T-helper 2 cell treated with Interferon-gamma antibody and Interleukin-4, amounts not matched to agents 100 ng/mL and 5 ng/mL, for 36 hours (primary cell): ENCODE data around the gene TSPEAR. TPM values are rescaled to one million over a fixed set of nuclear protein-coding genes. Genes with fewer than 3 reads are reported as not detected.
"Not testable (repeated sequence)": the region's sequence is repeated elsewhere in the genome, so short reads cannot be mapped to it uniquely, and the experiment has no call there.

Experiments used
- intact Hi-C: fragments of 100-400 bp; cut with micrococcal nuclease; formaldehyde crosslinking; loops from one replicate; pipeline ENCODE4 v1.15.1; 2023
- total RNA-seq: library from RNA; stranded (reverse); gene quantifications from 2 replicates; pipeline ENCODE4 v1.2.3, GENCODE V29; 2022

Gene TSPEAR
- total RNA-seq, 1 donor from 2014 or later = not detected

GRCh38 chr21:44573630-44574456, 137.5 kb downstream of the TSPEAR start, which contains the start of gene KRTAP10-4:
TSS of gene KRTAP10-4 (plus strand) at chr21:44573729. CDS start at chr21:44573759, 30 bp downstream.
- intact Hi-C loops = not testable (repeated sequence)

GRCh38 chr21:44572959-44573583, 138.3 kb downstream of the TSPEAR start:
- intact Hi-C loops = no loop called here

- intact Hi-C loops = no loop called here
These were observed 139.3 kb downstream of the TSPEAR start for GRCh38 chr21:44571844-44572782.

GRCh38 chr21:44571296-44571695, 140.1 kb downstream of the TSPEAR start:
- intact Hi-C loops = no loop called here

GRCh38 chr21:44569861-44570517, 141.4 kb downstream of the TSPEAR start:
- intact Hi-C loops = no loop called here

- intact Hi-C loops = no loop called here
These were observed 142.5 kb downstream of the TSPEAR start for GRCh38 chr21:44568667-44569556.

- intact Hi-C loops = no loop called here
These were observed 143.1 kb downstream of the TSPEAR start for GRCh38 chr21:44568261-44568660.

GRCh38 chr21:44567481-44568171, 143.7 kb downstream of the TSPEAR start:
- intact Hi-C loops = no loop called here

- intact Hi-C loops = no loop called here
These were observed 145.0 kb downstream of the TSPEAR start for GRCh38 chr21:44566403-44566802.

GRCh38 chr21:44564886-44565598, 146.3 kb downstream of the TSPEAR start:
- intact Hi-C loops = no loop called here

- intact Hi-C loops = no loop called here
These were observed 147.3 kb downstream of the TSPEAR start for GRCh38 chr21:44564099-44564498.

GRCh38 chr21:44558695-44559094, 152.7 kb downstream of the TSPEAR start, which contains the start of gene KRTAP10-3:
TSS of gene KRTAP10-3 (minus strand) at chr21:44558795. CDS start at chr21:44558715, 80 bp downstream.
- intact Hi-C loops = no loop called here

- intact Hi-C loops = not testable (repeated sequence)
These were observed 153.1 kb downstream of the TSPEAR start for GRCh38 chr21:44558329-44558675.

GRCh38 chr21:44557491-44558328, 153.7 kb downstream of the TSPEAR start:
- intact Hi-C loops = no loop called here

GRCh38 chr21:44556879-44557278, 154.5 kb downstream of the TSPEAR start:
- intact Hi-C loops = no loop called here

GRCh38 chr21:44555200-44555875, 156.0 kb downstream of the TSPEAR start:
- intact Hi-C loops = no loop called here

GRCh38 chr21:44552681-44553080, 158.7 kb downstream of the TSPEAR start:
- intact Hi-C loops = no loop called here
